Transverse colon (tissue), 4 donors: Measurements from ENCODE around the gene ITGB7. TPM values are rescaled to one million over a fixed set of nuclear protein-coding genes. Genes with fewer than 3 reads are reported as not detected.
A peak's percentile ranks its signal among the peaks of the same experiment; 100 is the strongest.

ENCODE experiments used
- DNase-seq: peaks from one replicate; pipeline ENCODE4 v3.0.0-alpha.2; 2019
- H3K27ac ChIP-seq, 4 donors: fragments of 200-600 bp; sonication (generic); 2 replicates each; pipeline ENCODE4 v1.5.1; 2016 to 2018; ENCODE audit warnings: inconsistent platforms in 4 of 4
- H3K27me3 ChIP-seq: fragments of 200-600 bp; sonication (generic); 2 replicates; pipeline ENCODE4 v1.5.1; 2017; ENCODE audit warnings: inconsistent platforms
- H3K36me3 ChIP-seq, 4 donors: fragments of 200-600 bp; sonication (generic); 2 replicates each; pipeline ENCODE4 v1.5.1; 2017 to 2019; ENCODE audit warnings: inconsistent platforms in 4 of 4
- H3K4me1 ChIP-seq, 4 donors: fragments of 200-600 bp; sonication (generic); 2 replicates each; pipeline ENCODE4 v1.5.1; 2017 to 2020; ENCODE audit warnings: inconsistent platforms in 4 of 4
- H3K4me3 ChIP-seq, 4 donors: fragments of 200-600 bp; sonication (generic); 1 replicate in 1 of 4; 2 replicates in 3 of 4; pipeline versions ENCODE4 v1.5.1 to v1.6.1; 2017 to 2019; ENCODE audit warnings: inconsistent platforms in 4 of 4
- H3K9me3 ChIP-seq, 2 donors: fragments of 200-600 bp; sonication (generic); 2 replicates each; pipeline ENCODE4 v1.5.1; 2017 to 2019; ENCODE audit warnings: inconsistent platforms in 2 of 2
- EP300 ChIP-seq: sonication (generic); formaldehyde crosslinking; IDR thresholded peaks from one replicate; pipeline ENCODE4 v1.6.1; 2017; ENCODE audit warnings: antibody characterized with exemption, low read depth
- POLR2A ChIP-seq: fragments of 450-650 bp; IDR thresholded peaks from one replicate; pipeline ENCODE4 v1.6.1; 2016; ENCODE audit warnings: antibody characterized with exemption, mild to moderate bottlenecking, moderate library complexity
- POLR2AphosphoS5 ChIP-seq, 3 donors: sonication (generic); formaldehyde crosslinking; IDR thresholded peaks; one replicate each; pipeline ENCODE4 v1.6.1; 2016; ENCODE audit warnings: antibody characterized with exemption in 3 of 3
- WGBS, 2 donors: methylation state at CpG; one replicate each; pipeline ENCODE4 v1.1.5; 2018; ENCODE audit warnings: low coverage in 1 of 2; 5-methylcytosine and 5-hydroxymethylcytosine counted together
- in situ Hi-C, 4 donors: fragments of 200-750 bp; cut with MboI; loops; one replicate each; pipeline versions ENCODE4 v1.15.0 to v1.15.1; 2017; ENCODE audit warnings: low sequenced_read_pairs in 3 of 4, low pct_ligation_motif_present in 1 of 4, low pct_unique_long_range_greater_than_20kb in 1 of 4
- intact Hi-C: fragments of 100-400 bp; cut with DNase I; formaldehyde crosslinking; loops from one replicate; pipeline ENCODE4 v1.15.1; 2023; ENCODE audit warnings: low total_unique reads
- total RNA-seq, 4 donors: library from RNA; depleted of rRNA; stranded (reverse); fragments of >200 nt; gene quantifications; one replicate each; pipeline ENCODE4 v1.1.0, GENCODE V29; 2016
- TF ChIP-seq, protein P1 (sequence below), 5 experiments: fragments of 200-600 bp in 3 of 5; fragments of 450-650 bp in 2 of 5; sonication (generic) in 3 of 5; IDR thresholded peaks; 1 replicate in 2 of 5; 2 replicates in 3 of 5; pipeline ENCODE4 v1.5.1; 2016 to 2017; ENCODE audit warnings: antibody characterized with exemption in 5 of 5, inconsistent platforms in 3 of 5, mild to moderate bottlenecking in 2 of 5, moderate library complexity in 1 of 5

Gene ITGB7
- total RNA-seq, 4 donors from 2014 or later: 0.60 to 8.3 (median 2.9) TPM

DNA sequence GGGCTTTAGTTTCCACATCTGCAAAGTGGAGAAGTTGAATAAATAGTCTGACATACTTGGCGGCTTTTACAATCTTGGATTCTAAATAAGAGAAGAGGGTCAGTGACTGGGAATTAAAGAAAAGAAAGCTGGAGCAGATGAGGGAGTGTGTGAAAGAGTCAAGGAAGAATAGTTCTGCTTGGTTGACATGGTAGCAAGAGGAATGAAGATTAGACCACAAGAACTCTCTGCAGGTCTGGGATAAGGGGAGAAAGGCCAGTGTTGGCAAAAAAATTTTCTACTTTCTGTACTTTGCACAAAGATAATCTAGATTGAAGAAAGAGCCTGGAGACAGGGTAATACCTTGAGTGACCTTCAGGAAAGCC is 5.9 kb downstream of the ITGB7 start:
- Histone ChIP-seq H3K4me3 (no peak overlapping the region), H3K36me3 (no peaks in the 10 kb centered on the region), H3K9me3 (no peaks in the 10 kb centered on the region), H3K27me3 (no peaks in the 10 kb centered on the region), H3K4me1 (peaks cover 0 to 23% (median 9%) of the 10 kb centered on the region in 4 donors), H3K27ac (peak overlapping the region in 3 of 4 donors; percentile 16 to 60 (median 42))
- intact Hi-C loops: no loop called here
- WGBS, 2 donors: 38 to 59% methylated on average over 1 of the region's 1 CpG
- in situ Hi-C loops: no loop called here
- TF ChIP-seq POLR2AphosphoS5 (IDR thresholded peaks at IDR 0.05) (no peak), EP300 (no peak), POLR2A (no peak)
- DNase-seq: no peak

DNA sequence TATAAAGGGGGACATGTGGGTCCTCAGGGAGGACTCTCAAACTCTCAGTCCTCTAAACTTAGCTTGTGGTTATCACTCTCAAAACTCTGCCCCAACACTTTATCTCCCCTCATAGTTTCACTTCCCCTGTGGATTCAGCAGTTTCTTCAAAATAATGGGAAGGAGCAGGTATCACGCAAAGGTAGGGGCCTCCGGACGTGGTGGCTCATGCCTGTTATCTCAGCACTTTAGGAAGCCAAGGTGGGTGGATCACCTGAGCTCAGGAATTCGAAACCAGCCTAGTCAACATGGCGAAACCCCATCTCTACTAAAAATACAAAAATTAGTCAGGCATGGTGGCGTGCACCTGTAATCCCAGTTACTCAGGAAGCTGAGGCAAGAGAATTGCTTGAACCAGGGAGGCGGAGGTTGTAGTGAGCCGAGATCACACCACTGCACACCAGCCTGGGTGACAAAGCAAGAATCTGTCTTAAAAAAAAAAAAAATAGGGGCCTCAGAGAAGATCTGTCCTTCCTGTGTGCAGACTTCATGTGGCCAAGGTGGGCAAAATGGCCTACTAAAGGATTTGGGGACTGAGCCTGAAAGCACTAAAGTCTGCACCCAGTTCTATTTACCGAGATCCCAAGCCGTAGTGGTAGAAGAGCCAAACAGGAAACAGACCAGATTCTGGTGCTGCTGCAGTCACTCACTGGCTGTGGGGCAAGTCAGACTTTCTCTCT is 6.4 kb downstream of the ITGB7 start:
- H3K36me3 ChIP-seq: no peaks in the 10 kb centered on the region
- DNase-seq: no peak

DNA sequence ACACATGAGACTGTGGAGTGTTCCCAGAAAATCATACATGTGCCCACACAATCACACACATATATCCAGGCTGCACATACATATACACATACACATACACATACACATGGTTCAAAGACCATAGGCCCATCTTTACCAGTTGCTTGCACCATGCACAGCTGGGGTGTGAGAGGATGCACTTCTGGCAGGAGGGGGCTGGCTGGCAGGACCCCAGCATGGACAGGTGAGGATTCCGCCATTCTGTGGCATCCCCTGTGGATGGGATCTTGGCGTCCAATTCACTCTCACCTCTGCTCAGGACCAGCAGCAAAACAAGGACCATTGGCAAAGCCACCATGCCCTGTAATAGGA is 7.0 kb downstream of the ITGB7 start:
- H3K36me3 ChIP-seq: no peaks in the 10 kb centered on the region
- TF ChIP-seq EP300 (no peak), POLR2A (no peak), POLR2AphosphoS5 (IDR thresholded peaks at IDR 0.05) (no peak)
- TF ChIP-seq, protein P1, sequence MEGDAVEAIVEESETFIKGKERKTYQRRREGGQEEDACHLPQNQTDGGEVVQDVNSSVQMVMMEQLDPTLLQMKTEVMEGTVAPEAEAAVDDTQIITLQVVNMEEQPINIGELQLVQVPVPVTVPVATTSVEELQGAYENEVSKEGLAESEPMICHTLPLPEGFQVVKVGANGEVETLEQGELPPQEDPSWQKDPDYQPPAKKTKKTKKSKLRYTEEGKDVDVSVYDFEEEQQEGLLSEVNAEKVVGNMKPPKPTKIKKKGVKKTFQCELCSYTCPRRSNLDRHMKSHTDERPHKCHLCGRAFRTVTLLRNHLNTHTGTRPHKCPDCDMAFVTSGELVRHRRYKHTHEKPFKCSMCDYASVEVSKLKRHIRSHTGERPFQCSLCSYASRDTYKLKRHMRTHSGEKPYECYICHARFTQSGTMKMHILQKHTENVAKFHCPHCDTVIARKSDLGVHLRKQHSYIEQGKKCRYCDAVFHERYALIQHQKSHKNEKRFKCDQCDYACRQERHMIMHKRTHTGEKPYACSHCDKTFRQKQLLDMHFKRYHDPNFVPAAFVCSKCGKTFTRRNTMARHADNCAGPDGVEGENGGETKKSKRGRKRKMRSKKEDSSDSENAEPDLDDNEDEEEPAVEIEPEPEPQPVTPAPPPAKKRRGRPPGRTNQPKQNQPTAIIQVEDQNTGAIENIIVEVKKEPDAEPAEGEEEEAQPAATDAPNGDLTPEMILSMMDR (IDR thresholded peaks at IDR 0.05): no peak
- H3K9me3 ChIP-seq: no peaks in the 10 kb centered on the region
- no peaks in the 10 kb centered on the region for H3K27me3 ChIP-seq
- H3K4me3 ChIP-seq: no peak overlapping the region
- WGBS, 2 donors: 96% methylated on average over 2 of the region's 2 CpGs; no CpG with 5 or more reads in 1 of the 2 donors
- DNase-seq: no peak
- peak overlapping the region in 1 of 4 donors; percentile 7 for H3K27ac ChIP-seq
- H3K4me1 ChIP-seq: peaks cover 0 to 22% (median 9%) of the 10 kb centered on the region in 4 donors
- intact Hi-C loops: no loop called here
- in situ Hi-C loops: no loop called here

More for the DNA sequence above, 6.4 kb downstream of the ITGB7 start:
- 60% methylated on average over 2 to 10 of the region's 10 CpGs for whole genome bisulfite sequencing, 2 donors
- H3K4me1 ChIP-seq: peaks cover 0 to 22% (median 9%) of the 10 kb centered on the region in 4 donors
- intact Hi-C loops (no loop called here), in situ Hi-C loops (no loop called here)
- no peaks in the 10 kb centered on the region for H3K27me3 ChIP-seq
- no peak overlapping the region for H3K4me3 ChIP-seq
- no peaks in the 10 kb centered on the region for H3K9me3 ChIP-seq
- TF ChIP-seq POLR2A (no peak), EP300 (no peak), POLR2AphosphoS5 (IDR thresholded peaks at IDR 0.05) (no peak)
- TF ChIP-seq, protein P1 (IDR thresholded peaks at IDR 0.05): no peak
- H3K27ac ChIP-seq: peak overlapping the region in 3 of 4 donors; percentile 16 to 60 (median 42)

DNA sequence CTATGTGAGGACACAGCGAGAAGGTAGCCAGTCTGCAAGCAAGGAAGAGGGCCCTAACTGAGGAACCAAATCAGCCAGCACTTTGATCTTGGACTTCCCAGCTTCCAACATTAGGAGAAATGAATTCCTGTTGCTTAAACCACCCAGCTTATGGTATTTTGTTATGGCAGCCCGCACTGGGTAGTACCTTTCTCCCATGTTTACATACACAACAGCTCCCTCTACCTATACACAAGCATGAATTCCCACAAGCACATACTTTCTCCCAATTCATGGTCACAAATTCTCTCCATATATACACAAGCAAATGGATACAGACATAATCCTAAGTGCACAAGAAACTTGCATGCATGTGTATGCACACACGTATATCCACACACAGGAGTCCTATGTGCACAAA is 7.4 kb downstream of the ITGB7 start:
- no peak for DNase-seq
- H3K27ac ChIP-seq: peak overlapping the region in 1 of 4 donors; percentile 7
- TF ChIP-seq, protein P1 (IDR thresholded peaks at IDR 0.05): no peak
- TF ChIP-seq EP300 (no peak), POLR2AphosphoS5 (IDR thresholded peaks at IDR 0.05) (no peak), POLR2A (no peak)
- no peaks in the 10 kb centered on the region for H3K36me3 ChIP-seq
- no peaks in the 10 kb centered on the region for H3K9me3 ChIP-seq
- no peak overlapping the region for H3K4me3 ChIP-seq
- intact Hi-C loops (loop anchor here (10.0 kb wide), 1 partner anchor 135 kb away; no protein-coding TSS in a partner anchor), in situ Hi-C loops (loop anchor here in 1 of 4 donors (25.0 kb wide), 1 partner anchor 137 kb away; the partner anchor contains the start of gene TNS2)
- 80 to 83% methylated on average over 2 to 3 of the region's 3 CpGs for WGBS, 2 donors
- H3K27me3 ChIP-seq: no peaks in the 10 kb centered on the region
- peaks cover 0 to 22% (median 9%) of the 10 kb centered on the region in 4 donors for H3K4me1 ChIP-seq
